ENCODE measurements around the gene SCYL1. TPM values are rescaled to one million over a fixed set of nuclear protein-coding genes. Genes with fewer than 3 reads are reported as not detected.

Gene SCYL1
- total RNA-seq, 1 experiment from 2014 or later = 57.8 TPM

DNA sequence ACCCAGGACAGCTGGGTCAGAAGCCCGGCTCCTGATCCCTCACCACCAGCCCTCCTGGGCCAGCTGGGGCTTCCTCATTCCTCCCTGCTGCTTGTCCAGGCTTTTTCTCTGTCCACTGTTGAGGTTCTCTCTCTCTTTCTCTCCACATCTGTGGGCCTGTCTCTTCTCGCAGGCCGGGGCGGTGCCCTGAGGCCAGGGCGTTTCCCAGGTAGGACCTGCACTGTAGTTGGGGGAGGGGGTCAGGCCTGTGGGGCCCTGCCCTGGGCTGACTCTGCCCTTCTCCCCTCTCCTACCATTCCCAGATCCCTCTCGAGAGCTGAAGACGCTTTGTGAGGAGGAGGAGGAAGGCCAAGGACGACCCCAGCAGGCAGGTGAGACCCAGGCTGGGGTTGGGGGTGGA, 55.9 kb downstream of the SCYL1 start:
- in situ Hi-C loops (cut with HindIII; ENCODE audit: low pct_unique_long_range_greater_than_20kb, low sequenced_read_pairs) = no loop called here
- no peak for DNase-seq (ENCODE audit: low read depth, low spot score)

GRCh38 chr11:65581928-65582327, 57.0 kb downstream of the SCYL1 start:
- DNase-seq (ENCODE audit: low read depth, low spot score) = no peak
- in situ Hi-C loops (cut with HindIII; ENCODE audit: low pct_unique_long_range_greater_than_20kb, low sequenced_read_pairs) = no loop called here

DNA sequence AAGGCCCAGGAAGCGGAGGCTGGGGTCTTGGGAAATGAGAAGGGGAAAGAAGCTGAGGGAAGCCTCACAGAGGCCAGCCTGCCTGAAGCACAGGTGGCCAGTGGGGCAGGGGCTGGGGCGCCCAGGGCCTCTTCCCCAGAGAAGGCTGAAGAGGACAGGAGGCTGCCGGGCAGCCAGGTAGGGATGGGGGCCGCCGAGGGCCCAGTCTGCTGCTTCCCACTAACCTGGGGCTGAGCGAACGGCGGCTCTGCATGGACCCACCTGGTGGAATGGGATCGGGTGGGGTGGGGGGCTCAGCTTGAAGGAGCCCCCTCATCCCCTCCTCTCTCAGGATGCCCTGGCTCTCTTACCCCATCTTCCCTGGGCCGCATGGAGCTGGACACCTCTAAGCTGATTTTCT, 58.7 kb downstream of the SCYL1 start:
- in situ Hi-C loops (cut with HindIII; ENCODE audit: low pct_unique_long_range_greater_than_20kb, low sequenced_read_pairs) = no loop called here
- DNase-seq (ENCODE audit: low read depth, low spot score) = no peak

GRCh38 chr11:65584106-65584505, 59.2 kb downstream of the SCYL1 start:
- DNase-seq (ENCODE audit: low read depth, low spot score) = no peak
- in situ Hi-C loops (cut with HindIII; ENCODE audit: low pct_unique_long_range_greater_than_20kb, low sequenced_read_pairs) = no loop called here

- no peak for DNase-seq (ENCODE audit: low read depth, low spot score)
- in situ Hi-C loops (cut with HindIII; ENCODE audit: low pct_unique_long_range_greater_than_20kb, low sequenced_read_pairs) = no loop called here
Measured at GRCh38 chr11:65584723-65585171, 59.9 kb downstream of the SCYL1 start.

DNA sequence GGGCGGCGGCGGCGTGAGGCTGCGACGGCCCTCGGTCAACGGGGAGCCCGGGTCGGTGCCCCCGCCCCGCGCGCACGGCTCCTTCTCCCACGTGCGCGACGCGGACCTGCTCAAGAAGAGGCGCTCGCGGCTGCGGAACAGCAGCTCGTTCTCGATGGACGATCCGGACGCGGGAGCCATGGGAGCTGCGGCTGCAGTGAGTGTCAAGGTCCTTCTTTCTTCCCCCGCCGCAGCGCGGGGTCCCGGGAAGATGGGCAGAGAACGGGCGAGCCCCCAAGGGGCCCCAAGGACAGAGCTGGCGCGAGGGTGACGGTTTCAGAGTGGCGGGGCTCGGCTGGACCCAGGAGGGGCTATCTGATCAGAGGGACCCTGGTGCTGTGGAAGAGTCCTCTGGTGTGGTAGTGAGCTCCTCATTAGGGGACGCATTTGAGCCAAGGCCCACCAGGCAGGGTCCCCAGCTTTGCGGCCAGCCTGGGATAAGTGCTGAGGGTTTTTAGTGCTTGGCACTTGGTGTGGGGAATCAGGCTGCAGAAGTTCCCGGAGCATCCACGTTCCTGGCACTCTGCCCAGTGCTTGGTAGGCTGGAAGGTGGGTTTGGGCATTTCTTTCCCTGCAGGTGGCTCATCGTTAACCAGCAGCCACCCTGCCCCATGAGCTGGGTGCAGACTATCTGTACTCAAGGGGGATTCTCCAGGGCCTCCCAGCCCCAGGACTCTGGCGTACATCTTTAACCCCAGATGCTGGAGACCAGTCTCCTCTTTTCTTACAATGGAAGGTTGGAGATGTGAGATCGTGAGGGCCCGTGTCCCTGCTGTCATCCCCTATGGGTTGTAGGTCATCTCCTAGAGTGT, 60.7 kb downstream of the SCYL1 start:
- in situ Hi-C loops (cut with HindIII; ENCODE audit: low pct_unique_long_range_greater_than_20kb, low sequenced_read_pairs) = no loop called here

DNA sequence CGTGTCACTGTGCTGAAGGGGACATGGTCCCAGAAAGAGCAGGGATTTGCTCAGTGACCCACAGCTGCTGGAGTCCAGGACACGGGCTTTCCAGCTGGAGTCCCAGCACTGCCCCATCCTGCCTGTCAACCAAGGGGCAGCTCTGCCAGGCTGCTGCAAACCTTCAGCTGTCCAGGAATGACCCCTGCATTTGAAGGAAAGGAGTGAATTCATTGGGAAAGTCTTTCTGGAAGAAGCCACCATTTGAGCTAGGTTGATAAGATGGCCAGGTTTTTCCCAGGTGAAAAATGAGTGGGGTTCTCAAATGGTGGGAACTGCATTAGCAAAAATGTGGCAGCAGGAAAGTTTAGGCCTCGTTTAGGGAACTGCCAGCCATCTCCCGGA, 61.4 kb downstream of the SCYL1 start:
- DNase-seq (ENCODE audit: low read depth, low spot score) = no peak
- in situ Hi-C loops (cut with HindIII; ENCODE audit: low pct_unique_long_range_greater_than_20kb, low sequenced_read_pairs) = no loop called here

More for the DNA sequence above, 60.7 kb downstream of the SCYL1 start:
- DNase-seq (ENCODE audit: low read depth, low spot score) = no peak

DNA sequence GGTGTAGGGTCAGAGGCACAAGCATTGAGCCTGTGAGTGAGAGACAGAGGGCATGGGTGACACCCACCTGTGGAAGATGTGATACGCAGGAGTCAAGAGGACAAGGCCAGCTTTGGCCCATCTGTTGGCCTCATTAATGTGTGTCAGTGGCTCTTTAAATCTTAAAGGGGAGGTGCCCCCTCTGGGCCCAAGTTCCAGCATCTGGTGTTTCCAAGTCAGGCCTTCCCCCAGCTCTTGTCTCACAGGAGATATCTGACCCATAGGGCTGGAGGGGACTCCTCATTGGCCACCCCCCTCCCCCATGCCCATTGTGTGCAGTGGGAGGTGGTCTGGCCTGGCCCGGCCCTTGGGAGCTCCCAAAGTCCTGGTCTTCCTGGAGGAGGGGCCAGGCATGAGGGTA, 61.8 kb downstream of the SCYL1 start:
- in situ Hi-C loops (cut with HindIII; ENCODE audit: low pct_unique_long_range_greater_than_20kb, low sequenced_read_pairs) = no loop called here
- peak; percentile 23 for DNase-seq (ENCODE audit: low read depth, low spot score)

Small RNA genes within 50 kb of the gene (small RNA-seq; reads per million reads assigned to genes)
- gene AP001362.1 = 0 reads per million in 2 experiments
- 0 reads per million in 2 experiments for gene RF01684

Other genes starting within 250 kb of the SCYL1 start
- gene CDC42EP2, start 210.2 kb upstream of the SCYL1 start, total RNA-seq (2014; rRNA removed; shearing (Covaris generic)) = 0.42 and 1.2 TPM in 2 replicates
- gene DPF2, start 191.2 kb upstream of the SCYL1 start, total RNA-seq (2014; rRNA removed; shearing (Covaris generic)) = 21.6 and 22.9 TPM in 2 replicates
- gene TIGD3, start 170.3 kb upstream of the SCYL1 start, total RNA-seq (2014; rRNA removed; shearing (Covaris generic)) = 0.88 and 1.0 TPM in 2 replicates
- gene SLC25A45, start 142.4 kb upstream of the SCYL1 start, total RNA-seq (2014; rRNA removed; shearing (Covaris generic)) = 3.4 and 4.6 TPM in 2 replicates
- gene FRMD8, start 138.4 kb upstream of the SCYL1 start, total RNA-seq (2014; rRNA removed; shearing (Covaris generic)) = 36.4 and 37.5 TPM in 2 replicates
- gene NEAT1, start 102.3 kb upstream of the SCYL1 start, total RNA-seq (2014; rRNA removed; shearing (Covaris generic)) = 13.3 and 17.2 TPM in 2 replicates
- gene MALAT1, start 26.0 kb upstream of the SCYL1 start, total RNA-seq (2014; rRNA removed; shearing (Covaris generic)) = 1,469 and 1,846 TPM in 2 replicates
- 1.8 and 2.0 TPM in 2 replicates for gene LTBP3, start 33.3 kb downstream of the SCYL1 start, total RNA-seq (2014; rRNA removed; shearing (Covaris generic))
- 26.5 and 32.4 TPM in 2 replicates for gene ZNRD2, start 45.4 kb downstream of the SCYL1 start, total RNA-seq (2014; rRNA removed; shearing (Covaris generic))
- 12.2 and 13.2 TPM in 2 replicates for gene FAM89B, start 47.5 kb downstream of the SCYL1 start, total RNA-seq (2014; rRNA removed; shearing (Covaris generic))
- 14.3 and 15.6 TPM in 2 replicates for gene EHBP1L1, start 51.0 kb downstream of the SCYL1 start, total RNA-seq (2014; rRNA removed; shearing (Covaris generic))
- not detected in 2 replicates for gene KCNK7, start 70.7 kb downstream of the SCYL1 start, total RNA-seq (2014; rRNA removed; shearing (Covaris generic))
- 19.3 and 23.4 TPM in 2 replicates for gene MAP3K11, start 89.1 kb downstream of the SCYL1 start, total RNA-seq (2014; rRNA removed; shearing (Covaris generic))
- 10.4 and 11.3 TPM in 2 replicates for gene PCNX3, start 90.7 kb downstream of the SCYL1 start, total RNA-seq (2014; rRNA removed; shearing (Covaris generic))
- gene SIPA1, start 113.0 kb downstream of the SCYL1 start, total RNA-seq (2014; rRNA removed; shearing (Covaris generic)) = 13.7 and 15.8 TPM in 2 replicates
- 16.6 and 26.1 TPM in 2 replicates for gene RELA, start 137.8 kb downstream of the SCYL1 start, total RNA-seq (2014; rRNA removed; shearing (Covaris generic))
- 37.8 and 42.0 TPM in 2 replicates for gene KAT5, start 187.2 kb downstream of the SCYL1 start, total RNA-seq (2014; rRNA removed; shearing (Covaris generic))
- 35.1 and 37.4 TPM in 2 replicates for gene RNASEH2C, start 195.7 kb downstream of the SCYL1 start, total RNA-seq (2014; rRNA removed; shearing (Covaris generic))